PFSK-1 (cell line): Measurements from ENCODE around the gene GNG7.

Experiments used
- POLR2AphosphoS5 ChIP-seq: IDR thresholded peaks from 2 replicates; pipeline ENCODE4 v1.6.1; 2012; ENCODE audit warnings: low read depth, mild to moderate bottlenecking, control low read depth, low read length, moderate library complexity
- REST ChIP-seq, 2 experiments: IDR thresholded peaks; 2 replicates each; pipeline versions ENCODE4 v1.6.1 to v1.8.0; 2011 to 2012; ENCODE audit warnings: low read depth in 2 of 2, low read length in 2 of 2, control low read depth in 1 of 2, inconsistent platforms in 1 of 2, mild to moderate bottlenecking in 1 of 2, moderate library complexity in 1 of 2; ENCODE audit not compliant: insufficient read depth in 1 of 2

- no peak for TF ChIP-seq POLR2AphosphoS5
- no peak for TF ChIP-seq REST (IDR thresholded peaks at IDR 0.05; ENCODE audit: insufficient read depth in 1 of 2, low read depth in 2 of 2, low read length in 2 of 2)
Measured at GRCh38 chr19:2478278-2478755, 224.2 kb downstream of the GNG7 start.
